ENCODE data around the gene ASIC4. TPM values are rescaled to one million over a fixed set of nuclear protein-coding genes. Genes with fewer than 3 reads are reported as not detected.

The ASIC4 gene
- total and polyA plus RNA-seq, 2 of the 13 experiments (the other 11 are each of a cell fraction or from before 2014, with no cell fraction given), result 0.03 TPM; not detected in 1

- TF ChIP-seq REST (IDR thresholded peaks at IDR 0.05; ENCODE audit: borderline replicate concordance in 1 of 2, low read depth in 1 of 2, low read length in 2 of 2), result peak in 1 of 2 experiments; percentile 13; a peak in 1 of 4 replicates
- peak; percentile 55 for TF ChIP-seq ZFX (CRISPR knock-in tag; IDR thresholded peaks at IDR 0.05; ENCODE audit: low read depth)
- no peak for TF ChIP-seq ZNF362 (CRISPR knock-in tag; IDR thresholded peaks at IDR 0.05; ENCODE audit: borderline replicate concordance)
- peak; percentile 64; the same call in 1 of the 2 replicates for TF ChIP-seq ZNF776 (CRISPR knock-in tag; IDR thresholded peaks at IDR 0.05)
- peak; percentile 91 for TF ChIP-seq ZNF318 (CRISPR knock-in tag; IDR thresholded peaks at IDR 0.05)
- TF ChIP-seq ZNF230 (CRISPR knock-in tag; IDR thresholded peaks at IDR 0.05), result peak; percentile 57
- TF ChIP-seq ZNF329 (CRISPR knock-in tag; IDR thresholded peaks at IDR 0.05; ENCODE audit: low read depth), result peak; percentile 65; the same call in 1 of the 2 replicates
- peak; percentile 84; the same call in 1 of the 2 replicates for TF ChIP-seq TFDP1 (CRISPR knock-in tag; IDR thresholded peaks at IDR 0.05; ENCODE audit: borderline replicate concordance)
- TF ChIP-seq IRF1 (CRISPR knock-in tag; IDR thresholded peaks at IDR 0.05; ENCODE audit: low read depth), result 0 out of 2 replicates have a peak, but pooled peaks have one; percentile 81
- peak; percentile 56; the same call in 1 of the 2 replicates for TF ChIP-seq JUN (CRISPR knock-in tag; IDR thresholded peaks at IDR 0.05)
- TF ChIP-seq FIP1L1 (IDR thresholded peaks at IDR 0.05; ENCODE audit: borderline replicate concordance, insufficient read depth, low read depth, low read length), result 0 out of 2 replicates have a peak, but pooled peaks have one; percentile 56
Observed at GRCh38 chr2:219552382-219553167, 38.3 kb downstream of the ASIC4 start (continued).

All from HepG2 (cell line).